HepG2 (cell line): ENCODE measurements around the gene IQCN. TPM values are rescaled to one million over a fixed set of nuclear protein-coding genes. Genes with fewer than 3 reads are reported as not detected.

ENCODE experiments used
- AKAP8 ChIP-seq: sonication (generic); formaldehyde crosslinking; IDR thresholded peaks from 2 replicates; pipeline ENCODE4 v1.5.1; 2020; ENCODE audit warnings: mild to moderate bottlenecking, missing genetic modification reagents
- E2F2 ChIP-seq: sonication (generic); formaldehyde crosslinking; IDR thresholded peaks from 2 replicates; pipeline ENCODE4 v1.4.0; 2020; ENCODE audit warnings: missing genetic modification reagents, borderline replicate concordance
- HOXD1 ChIP-seq: sonication (generic); formaldehyde crosslinking; IDR thresholded peaks from 2 replicates; pipeline ENCODE4 v1.5.0; 2020; ENCODE audit warnings: missing genetic modification reagents
- KLF11 ChIP-seq: IDR thresholded peaks from 2 replicates; pipeline ENCODE4 v1.6.1; 2016; ENCODE audit warnings: missing compliant biosample characterization
- MIER2 ChIP-seq: IDR thresholded peaks from 2 replicates; pipeline ENCODE4 v1.6.1; 2016; ENCODE audit warnings: missing biosample characterization, missing genetic modification reagents
- SMAD3 ChIP-seq: sonication (generic); formaldehyde crosslinking; IDR thresholded peaks from 2 replicates; pipeline ENCODE4 v1.4.0; 2020; ENCODE audit warnings: missing genetic modification reagents
- TBL1XR1 ChIP-seq: fragments of 150-350 bp; IDR thresholded peaks from 2 replicates; pipeline ENCODE4 v1.6.1; 2014; ENCODE audit warnings: borderline replicate concordance, low read length; ENCODE audit not compliant: partially characterized antibody
- TEAD2 ChIP-seq: sonication (generic); formaldehyde crosslinking; IDR thresholded peaks from 2 replicates; pipeline ENCODE4 v1.9.0; 2021; ENCODE audit warnings: missing genetic modification reagents
- THYN1 ChIP-seq: sonication (generic); formaldehyde crosslinking; IDR thresholded peaks from 2 replicates; pipeline ENCODE4 v1.8.1; 2023; ENCODE audit warnings: low read depth, mild to moderate bottlenecking, moderate library complexity, missing genetic modification reagents, borderline replicate concordance
- ZEB1 ChIP-seq: IDR thresholded peaks from 2 replicates; pipeline ENCODE4 v1.6.1; 2012; ENCODE audit warnings: mild to moderate bottlenecking, low read depth, inconsistent platforms; ENCODE audit not compliant: insufficient replicate concordance
- ZFP36L1 ChIP-seq: sonication (generic); formaldehyde crosslinking; IDR thresholded peaks from 2 replicates; pipeline ENCODE4 v1.8.0; 2022; ENCODE audit warnings: mild to moderate bottlenecking, missing genetic modification reagents, moderate library complexity
- ZFX ChIP-seq: sonication (generic); formaldehyde crosslinking; IDR thresholded peaks from 2 replicates; pipeline ENCODE4 v1.4.0; 2020; ENCODE audit warnings: mild to moderate bottlenecking, low read depth, missing genetic modification reagents, moderate library complexity
- ZNF253 ChIP-seq: sonication (generic); formaldehyde crosslinking; IDR thresholded peaks from 2 replicates; pipeline ENCODE4 v1.8.0; 2022; ENCODE audit warnings: mild to moderate bottlenecking, missing genetic modification reagents, borderline replicate concordance
- ZNF441 ChIP-seq: sonication (generic); formaldehyde crosslinking; IDR thresholded peaks from 2 replicates; pipeline ENCODE4 v1.7.0; 2021; ENCODE audit warnings: missing genetic modification reagents, borderline replicate concordance
- ZNF577 ChIP-seq: sonication (generic); formaldehyde crosslinking; IDR thresholded peaks from 2 replicates; pipeline ENCODE4 v1.4.0; 2020; ENCODE audit warnings: mild to moderate bottlenecking, low read depth, missing genetic modification reagents, borderline replicate concordance
- ZNF616 ChIP-seq: sonication (generic); formaldehyde crosslinking; IDR thresholded peaks from 2 replicates; pipeline ENCODE4 v1.5.0; 2020; ENCODE audit warnings: low read depth, mild to moderate bottlenecking, missing genetic modification reagents
- ZNF777 ChIP-seq: sonication (generic); formaldehyde crosslinking; IDR thresholded peaks from 2 replicates; pipeline ENCODE4 v1.4.0; 2020; ENCODE audit warnings: missing genetic modification reagents
- ZNF839 ChIP-seq: sonication (generic); formaldehyde crosslinking; IDR thresholded peaks from 2 replicates; pipeline ENCODE4 v1.4.0; 2020; ENCODE audit warnings: missing genetic modification reagents, mild to moderate bottlenecking, borderline replicate concordance
- polyA plus RNA-seq, 8 experiments: library from polyadenylated mRNA; depleted of rRNA in 3 of 8; stranded (reverse) in 7 of 8; unstranded in 1 of 8; fragments of >200 nt; fragmentation: Illumina TruSeq in 4 of 8; extraction: Trizol in 4 of 8; gene quantifications; 2 replicates each; pipeline versions ENCODE4 v1.2.1 to v1.2.3, GENCODE V29; 2011 to 2016; ENCODE audit warnings: low read depth in 4 of 8, missing spikeins in 1 of 8, mixed read lengths in 1 of 8; ENCODE audit not compliant: insufficient read depth in 1 of 8
- total RNA-seq, 5 experiments: library from RNA; depleted of rRNA; stranded (reverse); fragments of >200 nt; fragmentation: Illumina TruSeq; extraction: Trizol; gene quantifications; 2 replicates each; pipeline ENCODE4 v1.2.3, GENCODE V29; 2016; ENCODE audit warnings: low read depth in 1 of 5
- TF ChIP-seq, protein P1 (sequence below): sonication (generic); formaldehyde crosslinking; IDR thresholded peaks from 2 replicates; pipeline ENCODE4 v1.4.0; 2020; ENCODE audit warnings: missing genetic modification reagents
- TF ChIP-seq, protein P2 (sequence below): IDR thresholded peaks from 2 replicates; pipeline ENCODE4 v1.6.1; 2016; ENCODE audit warnings: missing compliant biosample characterization, missing genetic modification reagents, borderline replicate concordance
- TF ChIP-seq, protein P3 (sequence below): sonication (generic); formaldehyde crosslinking; IDR thresholded peaks from 2 replicates; pipeline ENCODE4 v1.5.0; 2020; ENCODE audit warnings: mild to moderate bottlenecking, missing genetic modification reagents

Gene IQCN
- total and polyA plus RNA-seq, 2 of the 13 experiments (the other 11 are each of a cell fraction or from before 2014, with no cell fraction given) = 0.04 to 0.18 TPM

DNA sequence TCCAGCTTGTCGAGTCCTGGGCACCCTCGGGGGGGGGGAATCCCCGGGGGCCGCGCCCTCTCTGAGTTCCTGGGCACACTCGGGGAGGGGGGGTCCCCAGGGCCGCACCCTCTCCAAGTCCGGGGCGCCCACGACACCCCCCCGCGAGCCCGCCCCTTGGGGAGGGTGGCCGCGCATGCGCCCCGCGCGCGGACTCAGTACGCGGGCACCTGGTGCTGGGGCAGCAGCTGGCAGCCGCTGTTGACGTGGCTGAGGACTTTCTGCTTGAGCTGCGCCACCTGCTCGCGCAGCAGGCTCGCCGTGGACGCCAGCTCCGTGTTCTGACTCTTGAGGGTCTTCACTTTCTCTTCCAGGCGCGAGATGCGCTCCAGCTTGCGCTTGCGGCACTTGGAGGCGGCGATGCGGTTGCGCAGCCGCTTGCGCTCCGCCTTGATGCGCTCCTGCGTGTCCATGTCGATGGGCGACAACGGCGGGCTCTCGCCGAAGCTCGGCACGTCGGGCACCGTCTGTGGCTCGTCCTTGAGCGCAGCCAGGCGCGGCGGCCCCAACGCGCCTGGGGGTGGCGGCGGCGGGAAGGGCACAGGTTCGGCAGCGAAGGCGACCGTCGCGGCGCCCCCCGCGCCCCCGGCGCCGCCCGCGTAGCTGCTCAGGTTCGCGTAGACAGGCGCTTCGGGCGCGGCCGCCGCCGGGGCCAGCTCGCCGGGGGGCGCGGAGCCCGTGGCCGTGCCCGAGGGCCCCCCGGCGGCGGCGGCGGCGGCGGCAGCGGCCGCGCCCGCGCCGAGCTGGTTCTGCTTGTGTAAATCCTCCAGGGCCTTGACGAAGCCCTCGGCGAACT, 6.2 kb upstream of the IQCN start (continued):
- no peak for TF ChIP-seq SMAD3 (CRISPR knock-in tag)
- no peak for TF ChIP-seq ZEB1
- no peak for TF ChIP-seq AKAP8 (CRISPR knock-in tag)
- TF ChIP-seq ZNF253 (CRISPR knock-in tag) = no peak
- TF ChIP-seq ZNF441 (CRISPR knock-in tag) = no peak
- TF ChIP-seq TBL1XR1 = no peak
- TF ChIP-seq, protein P1, sequence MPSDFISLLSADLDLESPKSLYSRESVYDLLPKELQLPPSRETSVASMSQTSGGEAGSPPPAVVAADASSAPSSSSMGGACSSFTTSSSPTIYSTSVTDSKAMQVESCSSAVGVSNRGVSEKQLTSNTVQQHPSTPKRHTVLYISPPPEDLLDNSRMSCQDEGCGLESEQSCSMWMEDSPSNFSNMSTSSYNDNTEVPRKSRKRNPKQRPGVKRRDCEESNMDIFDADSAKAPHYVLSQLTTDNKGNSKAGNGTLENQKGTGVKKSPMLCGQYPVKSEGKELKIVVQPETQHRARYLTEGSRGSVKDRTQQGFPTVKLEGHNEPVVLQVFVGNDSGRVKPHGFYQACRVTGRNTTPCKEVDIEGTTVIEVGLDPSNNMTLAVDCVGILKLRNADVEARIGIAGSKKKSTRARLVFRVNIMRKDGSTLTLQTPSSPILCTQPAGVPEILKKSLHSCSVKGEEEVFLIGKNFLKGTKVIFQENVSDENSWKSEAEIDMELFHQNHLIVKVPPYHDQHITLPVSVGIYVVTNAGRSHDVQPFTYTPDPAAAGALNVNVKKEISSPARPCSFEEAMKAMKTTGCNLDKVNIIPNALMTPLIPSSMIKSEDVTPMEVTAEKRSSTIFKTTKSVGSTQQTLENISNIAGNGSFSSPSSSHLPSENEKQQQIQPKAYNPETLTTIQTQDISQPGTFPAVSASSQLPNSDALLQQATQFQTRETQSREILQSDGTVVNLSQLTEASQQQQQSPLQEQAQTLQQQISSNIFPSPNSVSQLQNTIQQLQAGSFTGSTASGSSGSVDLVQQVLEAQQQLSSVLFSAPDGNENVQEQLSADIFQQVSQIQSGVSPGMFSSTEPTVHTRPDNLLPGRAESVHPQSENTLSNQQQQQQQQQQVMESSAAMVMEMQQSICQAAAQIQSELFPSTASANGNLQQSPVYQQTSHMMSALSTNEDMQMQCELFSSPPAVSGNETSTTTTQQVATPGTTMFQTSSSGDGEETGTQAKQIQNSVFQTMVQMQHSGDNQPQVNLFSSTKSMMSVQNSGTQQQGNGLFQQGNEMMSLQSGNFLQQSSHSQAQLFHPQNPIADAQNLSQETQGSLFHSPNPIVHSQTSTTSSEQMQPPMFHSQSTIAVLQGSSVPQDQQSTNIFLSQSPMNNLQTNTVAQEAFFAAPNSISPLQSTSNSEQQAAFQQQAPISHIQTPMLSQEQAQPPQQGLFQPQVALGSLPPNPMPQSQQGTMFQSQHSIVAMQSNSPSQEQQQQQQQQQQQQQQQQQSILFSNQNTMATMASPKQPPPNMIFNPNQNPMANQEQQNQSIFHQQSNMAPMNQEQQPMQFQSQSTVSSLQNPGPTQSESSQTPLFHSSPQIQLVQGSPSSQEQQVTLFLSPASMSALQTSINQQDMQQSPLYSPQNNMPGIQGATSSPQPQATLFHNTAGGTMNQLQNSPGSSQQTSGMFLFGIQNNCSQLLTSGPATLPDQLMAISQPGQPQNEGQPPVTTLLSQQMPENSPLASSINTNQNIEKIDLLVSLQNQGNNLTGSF (CRISPR knock-in tag) = peak; percentile 20; the same call in 1 of the 2 replicates
- TF ChIP-seq, protein P2, sequence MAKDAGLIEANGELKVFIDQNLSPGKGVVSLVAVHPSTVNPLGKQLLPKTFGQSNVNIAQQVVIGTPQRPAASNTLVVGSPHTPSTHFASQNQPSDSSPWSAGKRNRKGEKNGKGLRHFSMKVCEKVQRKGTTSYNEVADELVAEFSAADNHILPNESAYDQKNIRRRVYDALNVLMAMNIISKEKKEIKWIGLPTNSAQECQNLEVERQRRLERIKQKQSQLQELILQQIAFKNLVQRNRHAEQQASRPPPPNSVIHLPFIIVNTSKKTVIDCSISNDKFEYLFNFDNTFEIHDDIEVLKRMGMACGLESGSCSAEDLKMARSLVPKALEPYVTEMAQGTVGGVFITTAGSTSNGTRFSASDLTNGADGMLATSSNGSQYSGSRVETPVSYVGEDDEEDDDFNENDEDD (CRISPR knock-in tag) = peak; percentile 42; the same call in 1 of the 2 replicates
- TF ChIP-seq E2F2 = no peak
- no peak for TF ChIP-seq MIER2 (CRISPR knock-in tag)
- TF ChIP-seq, protein P3, sequence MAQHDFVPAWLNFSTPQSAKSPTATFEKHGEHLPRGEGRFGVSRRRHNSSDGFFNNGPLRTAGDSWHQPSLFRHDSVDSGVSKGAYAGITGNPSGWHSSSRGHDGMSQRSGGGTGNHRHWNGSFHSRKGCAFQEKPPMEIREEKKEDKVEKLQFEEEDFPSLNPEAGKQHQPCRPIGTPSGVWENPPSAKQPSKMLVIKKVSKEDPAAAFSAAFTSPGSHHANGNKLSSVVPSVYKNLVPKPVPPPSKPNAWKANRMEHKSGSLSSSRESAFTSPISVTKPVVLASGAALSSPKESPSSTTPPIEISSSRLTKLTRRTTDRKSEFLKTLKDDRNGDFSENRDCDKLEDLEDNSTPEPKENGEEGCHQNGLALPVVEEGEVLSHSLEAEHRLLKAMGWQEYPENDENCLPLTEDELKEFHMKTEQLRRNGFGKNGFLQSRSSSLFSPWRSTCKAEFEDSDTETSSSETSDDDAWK (CRISPR knock-in tag) = no peak
- no peak for TF ChIP-seq THYN1 (CRISPR knock-in tag)
- no peak for TF ChIP-seq ZFX (CRISPR knock-in tag)
- TF ChIP-seq ZFP36L1 = no peak
- 0 out of 2 replicates have a peak, but pooled peaks have one; percentile 31 for TF ChIP-seq HOXD1 (CRISPR knock-in tag)
- TF ChIP-seq ZNF839 (CRISPR knock-in tag) = no peak
- no peak; the same call in 1 of the 2 replicates for TF ChIP-seq ZNF777 (CRISPR knock-in tag)
- peak; percentile 54; the same call in 1 of the 2 replicates for TF ChIP-seq KLF11 (CRISPR knock-in tag)
- no peak for TF ChIP-seq ZNF577 (CRISPR knock-in tag)
- no peak for TF ChIP-seq TEAD2 (CRISPR knock-in tag)
- TF ChIP-seq ZNF616 (CRISPR knock-in tag) = no peak
